ENCODE measurements around the gene C1GALT1. TPM values are rescaled to one million over a fixed set of nuclear protein-coding genes. Genes with fewer than 3 reads are reported as not detected.

C1GALT1 gene
- total RNA-seq, 1 experiment from 2014 or later: 54.5 TPM

DNA sequence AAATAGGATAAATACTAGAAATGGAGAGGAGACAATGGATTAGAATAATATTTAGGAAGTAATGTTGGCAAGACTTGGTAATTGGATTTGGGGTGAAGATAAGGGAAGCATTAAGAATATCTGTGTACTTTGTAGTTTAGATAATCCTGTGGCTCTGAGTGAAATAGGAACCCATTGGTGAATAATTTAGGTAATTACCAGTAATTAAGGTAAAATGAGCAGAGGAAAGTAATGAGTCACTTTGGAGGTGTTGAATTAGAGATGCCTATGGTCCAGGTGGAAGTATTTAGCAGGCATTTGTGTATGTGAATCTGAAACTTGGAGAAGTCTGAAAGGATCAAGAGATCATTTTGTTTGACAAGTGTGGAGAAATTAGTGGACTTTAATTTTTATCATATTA is 5.7 kb downstream of the C1GALT1 start:
- Histone ChIP-seq H3K4me3 (ENCODE audit: low read depth in 2 of 2, low read length in 2 of 2) (no peak overlapping the region), H3K36me3 (ENCODE audit: control insufficient read depth, insufficient read depth, low read length) (peaks cover 6% of the 10 kb centered on the region; the same call in 1 of the 2 replicates), H3K9me3 (ENCODE audit: control insufficient read depth, insufficient read depth, low read depth, low read length) (no peaks in the 10 kb centered on the region), H3K27ac (ENCODE audit: low read length) (no peak overlapping the region), H3K4me1 (ENCODE audit: control insufficient read depth, insufficient read depth, low read length) (peaks cover 18% of the 10 kb centered on the region), H3K27me3 (ENCODE audit: control insufficient read depth, insufficient read depth, low read length) (no peaks in the 10 kb centered on the region)
- TF ChIP-seq, protein P1, sequence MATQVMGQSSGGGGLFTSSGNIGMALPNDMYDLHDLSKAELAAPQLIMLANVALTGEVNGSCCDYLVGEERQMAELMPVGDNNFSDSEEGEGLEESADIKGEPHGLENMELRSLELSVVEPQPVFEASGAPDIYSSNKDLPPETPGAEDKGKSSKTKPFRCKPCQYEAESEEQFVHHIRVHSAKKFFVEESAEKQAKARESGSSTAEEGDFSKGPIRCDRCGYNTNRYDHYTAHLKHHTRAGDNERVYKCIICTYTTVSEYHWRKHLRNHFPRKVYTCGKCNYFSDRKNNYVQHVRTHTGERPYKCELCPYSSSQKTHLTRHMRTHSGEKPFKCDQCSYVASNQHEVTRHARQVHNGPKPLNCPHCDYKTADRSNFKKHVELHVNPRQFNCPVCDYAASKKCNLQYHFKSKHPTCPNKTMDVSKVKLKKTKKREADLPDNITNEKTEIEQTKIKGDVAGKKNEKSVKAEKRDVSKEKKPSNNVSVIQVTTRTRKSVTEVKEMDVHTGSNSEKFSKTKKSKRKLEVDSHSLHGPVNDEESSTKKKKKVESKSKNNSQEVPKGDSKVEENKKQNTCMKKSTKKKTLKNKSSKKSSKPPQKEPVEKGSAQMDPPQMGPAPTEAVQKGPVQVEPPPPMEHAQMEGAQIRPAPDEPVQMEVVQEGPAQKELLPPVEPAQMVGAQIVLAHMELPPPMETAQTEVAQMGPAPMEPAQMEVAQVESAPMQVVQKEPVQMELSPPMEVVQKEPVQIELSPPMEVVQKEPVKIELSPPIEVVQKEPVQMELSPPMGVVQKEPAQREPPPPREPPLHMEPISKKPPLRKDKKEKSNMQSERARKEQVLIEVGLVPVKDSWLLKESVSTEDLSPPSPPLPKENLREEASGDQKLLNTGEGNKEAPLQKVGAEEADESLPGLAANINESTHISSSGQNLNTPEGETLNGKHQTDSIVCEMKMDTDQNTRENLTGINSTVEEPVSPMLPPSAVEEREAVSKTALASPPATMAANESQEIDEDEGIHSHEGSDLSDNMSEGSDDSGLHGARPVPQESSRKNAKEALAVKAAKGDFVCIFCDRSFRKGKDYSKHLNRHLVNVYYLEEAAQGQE (IDR thresholded peaks at IDR 0.05; ENCODE audit: insufficient read depth in 1 of 2, low read depth in 2 of 2, low read length in 1 of 2): no peak
- TF ChIP-seq, protein P2, sequence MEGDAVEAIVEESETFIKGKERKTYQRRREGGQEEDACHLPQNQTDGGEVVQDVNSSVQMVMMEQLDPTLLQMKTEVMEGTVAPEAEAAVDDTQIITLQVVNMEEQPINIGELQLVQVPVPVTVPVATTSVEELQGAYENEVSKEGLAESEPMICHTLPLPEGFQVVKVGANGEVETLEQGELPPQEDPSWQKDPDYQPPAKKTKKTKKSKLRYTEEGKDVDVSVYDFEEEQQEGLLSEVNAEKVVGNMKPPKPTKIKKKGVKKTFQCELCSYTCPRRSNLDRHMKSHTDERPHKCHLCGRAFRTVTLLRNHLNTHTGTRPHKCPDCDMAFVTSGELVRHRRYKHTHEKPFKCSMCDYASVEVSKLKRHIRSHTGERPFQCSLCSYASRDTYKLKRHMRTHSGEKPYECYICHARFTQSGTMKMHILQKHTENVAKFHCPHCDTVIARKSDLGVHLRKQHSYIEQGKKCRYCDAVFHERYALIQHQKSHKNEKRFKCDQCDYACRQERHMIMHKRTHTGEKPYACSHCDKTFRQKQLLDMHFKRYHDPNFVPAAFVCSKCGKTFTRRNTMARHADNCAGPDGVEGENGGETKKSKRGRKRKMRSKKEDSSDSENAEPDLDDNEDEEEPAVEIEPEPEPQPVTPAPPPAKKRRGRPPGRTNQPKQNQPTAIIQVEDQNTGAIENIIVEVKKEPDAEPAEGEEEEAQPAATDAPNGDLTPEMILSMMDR (IDR thresholded peaks at IDR 0.05): no peak
- TF ChIP-seq TCF7L2 (IDR thresholded peaks at IDR 0.05; ENCODE audit: low read depth, low read length) (no peak), SIN3A (IDR thresholded peaks at IDR 0.05; ENCODE audit: borderline replicate concordance, insufficient read depth, low read depth, low read length) (no peak), POLR2AphosphoS5 (IDR thresholded peaks at IDR 0.05; ENCODE audit: low read depth, low read length) (no peak)
- ChIA-PET POLR2A (no interaction called here), CTCF (interaction anchor here (0.5 kb wide), 1 partner anchor 587 kb away, joined by 5 read pairs; no protein-coding TSS in a partner anchor)
- DNase-seq (ENCODE audit: low read depth, low spot score) (no peak), ATAC-seq (no peak)
- in situ Hi-C loops (cut with HindIII; ENCODE audit: low pct_unique_long_range_greater_than_20kb, low sequenced_read_pairs): no loop called here
- no TSS peak for BruUV-seq (replicated peaks)
- intact Hi-C loops (cut with micrococcal nuclease; ENCODE audit: unreplicated experiment): loop anchor here (10.0 kb wide), 1 partner anchor 227 kb away; no protein-coding TSS in a partner anchor

DNA sequence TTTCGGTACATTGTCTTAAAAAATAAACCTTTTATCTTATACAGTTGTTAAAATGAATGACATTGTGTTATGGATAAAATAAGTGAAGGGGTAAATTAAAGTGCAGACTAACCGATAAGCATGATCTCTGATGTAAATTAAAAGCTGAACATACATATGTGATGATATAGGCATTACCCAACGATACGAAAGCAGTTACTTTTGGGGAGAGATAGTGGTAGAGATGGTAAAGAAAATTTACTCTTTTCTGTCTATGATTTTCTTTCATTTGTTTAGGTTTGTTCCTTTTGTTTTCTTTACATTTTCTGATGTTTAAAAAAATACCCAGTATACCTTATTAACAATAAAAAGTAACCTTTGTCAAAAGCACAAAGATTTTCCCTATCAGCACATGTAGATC is 6.4 kb downstream of the C1GALT1 start:
- in situ Hi-C loops (cut with HindIII; ENCODE audit: low pct_unique_long_range_greater_than_20kb, low sequenced_read_pairs): no loop called here
- Histone ChIP-seq H3K27ac (ENCODE audit: low read length) (no peak overlapping the region), H3K9me3 (ENCODE audit: control insufficient read depth, insufficient read depth, low read depth, low read length) (no peaks in the 10 kb centered on the region), H3K4me1 (ENCODE audit: control insufficient read depth, insufficient read depth, low read length) (peaks cover 16% of the 10 kb centered on the region), H3K36me3 (ENCODE audit: control insufficient read depth, insufficient read depth, low read length) (0 out of 2 replicates have a peak, but pooled peaks cover 6% of the 10 kb centered on the region), H3K4me3 (ENCODE audit: low read depth in 2 of 2, low read length in 2 of 2) (no peak overlapping the region), H3K27me3 (ENCODE audit: control insufficient read depth, insufficient read depth, low read length) (no peaks in the 10 kb centered on the region)
- TF ChIP-seq TCF7L2 (IDR thresholded peaks at IDR 0.05; ENCODE audit: low read depth, low read length) (no peak), SIN3A (IDR thresholded peaks at IDR 0.05; ENCODE audit: borderline replicate concordance, insufficient read depth, low read depth, low read length) (no peak), POLR2AphosphoS5 (IDR thresholded peaks at IDR 0.05; ENCODE audit: low read depth, low read length) (no peak)
- TF ChIP-seq, protein P2 (IDR thresholded peaks at IDR 0.05): no peak
- TF ChIP-seq, protein P1 (IDR thresholded peaks at IDR 0.05; ENCODE audit: insufficient read depth in 1 of 2, low read depth in 2 of 2, low read length in 1 of 2): no peak
- BruUV-seq (replicated peaks): no TSS peak
- intact Hi-C loops (cut with micrococcal nuclease; ENCODE audit: unreplicated experiment): loop anchor here (10.0 kb wide), 1 partner anchor 226 kb away; no protein-coding TSS in a partner anchor
- ATAC-seq (no peak), DNase-seq (ENCODE audit: low read depth, low spot score) (no peak)
- POLR2A ChIA-PET: no interaction called here
- CTCF ChIA-PET: no interaction called here
